ENCODE measurements around the gene NCAPD2. TPM values are rescaled to one million over a fixed set of nuclear protein-coding genes. Genes with fewer than 3 reads are reported as not detected.

The NCAPD2 gene
- total and polyA plus RNA-seq, 12 donors, result 6.6 to 33.9 (median 20.9) TPM

DNA sequence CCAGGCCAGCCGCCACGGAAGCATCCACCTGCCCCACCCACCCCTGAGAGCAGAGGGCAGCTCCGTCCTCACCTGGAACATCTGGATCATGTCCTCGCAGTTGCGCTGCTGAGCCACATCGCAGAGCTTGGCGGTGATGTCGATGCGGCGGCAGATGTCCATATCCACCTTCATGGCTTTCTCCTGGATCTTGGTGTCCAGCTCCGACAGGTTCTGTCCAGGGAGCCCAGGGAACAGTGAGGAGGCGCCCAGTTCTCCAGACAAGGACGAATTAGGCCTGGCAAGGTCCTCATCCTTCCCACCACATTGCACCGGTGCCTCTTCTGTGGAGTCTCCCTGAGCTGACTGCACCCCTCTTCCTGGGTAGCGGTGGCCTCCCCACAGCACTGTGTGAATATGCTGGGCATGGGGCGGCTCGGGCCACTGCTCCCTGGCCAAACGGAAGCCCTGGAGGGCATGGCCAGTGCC is 55.8 kb downstream of the NCAPD2 start:
- TF ChIP-seq POLR2A (IDR thresholded peaks at IDR 0.05) (no peak), CTCF (IDR thresholded peaks at IDR 0.05) (no peak)
- intact Hi-C loops (cut with DNase I), result loop anchor here in 1 of 2 donors (10.0 kb wide), 1 partner anchor 225 kb away; no protein-coding TSS in a partner anchor
- Histone ChIP-seq H3K27ac (peak overlapping the region in 4 of 5 donors; percentile 2 to 92 (median 58)), H3K27me3 (no peaks in the 10 kb centered on the region), H3K36me3 (replicated peaks in 1 of 2) (peaks cover 0 to 44% of the 10 kb centered on the region in 2 donors), H3K4me3 (no peak overlapping the region), H3K9me3 (replicated peaks in 1 of 3) (no peaks in the 10 kb centered on the region), H3K4me1 (replicated peaks in 1 of 2) (peaks cover 41 to 69% of the 10 kb centered on the region in 2 donors)
- 88 to 94% (median 92%) methylated on average over 12 to 18 of the region's 18 CpGs for WGBS, 4 donors
- DNase-seq, result no peak

GRCh38 chr12:6550294-6551062 is 56.6 kb downstream of the NCAPD2 start:
- 76 to 83% (median 79%) methylated on average over 20 to 24 of the region's 24 CpGs for WGBS, 4 donors
- Histone ChIP-seq H3K27me3 (no peaks in the 10 kb centered on the region), H3K27ac (peak overlapping the region in 4 of 5 donors; percentile 76 to 92 (median 90)), H3K4me3 (no peak overlapping the region), H3K4me1 (replicated peaks in 1 of 2) (peaks cover 48 to 72% of the 10 kb centered on the region in 2 donors), H3K36me3 (replicated peaks in 1 of 2) (peaks cover 0 to 41% of the 10 kb centered on the region in 2 donors), H3K9me3 (replicated peaks in 1 of 3) (no peaks in the 10 kb centered on the region)
- intact Hi-C loops (cut with DNase I), result no loop called here
- DNase-seq, result peak in 3 of 7 donors; percentile 45 to 63 (median 47)
- TF ChIP-seq POLR2A (IDR thresholded peaks at IDR 0.05), result no peak
- TF ChIP-seq CTCF (IDR thresholded peaks at IDR 0.05), result no peak

- Histone ChIP-seq H3K4me1 (replicated peaks in 1 of 2) (peaks cover 48 to 73% of the 10 kb centered on the region in 2 donors), H3K27ac (peak overlapping the region; percentile 19 to 92 (median 88)), H3K4me3 (peak overlapping the region in 1 of 4 donors; percentile 10), H3K36me3 (replicated peaks in 1 of 2) (peaks cover 0 to 35% of the 10 kb centered on the region in 2 donors), H3K9me3 (replicated peaks in 1 of 3) (no peaks in the 10 kb centered on the region), H3K27me3 (no peaks in the 10 kb centered on the region)
- intact Hi-C loops (cut with DNase I), result no loop called here
- peak in 6 of 7 donors; percentile 56 to 74 (median 61) for DNase-seq
- TF ChIP-seq CTCF (IDR thresholded peaks at IDR 0.05) (no peak), POLR2A (IDR thresholded peaks at IDR 0.05) (no peak)
- WGBS, 4 donors, result 59 to 75% (median 63%) methylated on average over 8 to 18 of the region's 18 CpGs
Observed at GRCh38 chr12:6551063-6551461, 57.2 kb downstream of the NCAPD2 start.

- no peaks in the 10 kb centered on the region for H3K9me3 ChIP-seq (replicated peaks in 1 of 3)
- H3K27me3 ChIP-seq, result no peaks in the 10 kb centered on the region
- H3K36me3 ChIP-seq (replicated peaks in 1 of 2), result peaks cover 0 to 30% of the 10 kb centered on the region in 2 donors
- peak in 2 of 7 donors; percentile 33 to 73 for DNase-seq
- H3K27ac ChIP-seq, result peak overlapping the region; percentile 19 to 92 (median 88)
- H3K4me3 ChIP-seq, result peak overlapping the region in 1 of 4 donors; percentile 10
- intact Hi-C loops (cut with DNase I), result no loop called here
- 35 to 50% (median 39%) methylated on average over 9 to 11 of the region's 11 CpGs for WGBS, 4 donors
- H3K4me1 ChIP-seq (replicated peaks in 1 of 2), result peaks cover 48 to 78% of the 10 kb centered on the region in 2 donors
- TF ChIP-seq CTCF (IDR thresholded peaks at IDR 0.05) (no peak), POLR2A (IDR thresholded peaks at IDR 0.05) (peak in 1 of 2 donors; percentile 4)
Observed at GRCh38 chr12:6551496-6552139, 57.7 kb downstream of the NCAPD2 start.
